ENCODE data around the gene DELE1. TPM values are rescaled to one million over a fixed set of nuclear protein-coding genes. Genes with fewer than 3 reads are reported as not detected.

Gene DELE1
- total RNA-seq, 3 donors from 2014 or later (not counting 1 experiment from before 2014, with no cell fraction given), result 106 to 125 (median 115) TPM

DNA sequence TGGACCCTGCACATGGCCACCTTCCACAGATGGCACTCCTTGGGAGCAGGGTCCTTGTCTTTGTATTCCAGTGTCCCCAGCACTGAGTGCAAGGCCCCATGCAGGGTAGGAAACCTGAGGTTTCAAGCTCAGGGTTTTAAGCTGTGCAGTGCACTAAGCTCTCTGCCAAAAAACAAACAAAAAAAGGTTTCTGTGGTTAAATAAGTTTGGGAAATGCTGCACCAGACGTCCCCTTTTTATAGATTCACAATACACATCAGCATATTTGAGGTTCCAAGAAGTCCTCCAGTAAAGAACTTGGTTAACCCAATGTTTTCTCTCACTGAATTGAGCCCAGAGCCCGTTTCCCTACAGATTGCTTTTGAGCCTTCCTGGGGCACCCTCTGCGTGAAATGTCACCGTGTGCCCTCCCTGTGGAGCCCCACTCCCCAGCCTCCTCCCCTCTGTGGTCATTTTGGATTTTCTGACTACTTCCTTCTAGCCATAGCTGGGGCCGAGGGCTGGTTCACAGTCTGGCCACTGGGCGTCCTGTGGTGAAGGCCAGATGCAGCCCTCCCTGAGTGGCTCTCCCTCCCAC, 17.1 kb downstream of the DELE1 start:
- intact Hi-C loops (cut with micrococcal nuclease), result no loop called here
- TF ChIP-seq, protein P1, sequence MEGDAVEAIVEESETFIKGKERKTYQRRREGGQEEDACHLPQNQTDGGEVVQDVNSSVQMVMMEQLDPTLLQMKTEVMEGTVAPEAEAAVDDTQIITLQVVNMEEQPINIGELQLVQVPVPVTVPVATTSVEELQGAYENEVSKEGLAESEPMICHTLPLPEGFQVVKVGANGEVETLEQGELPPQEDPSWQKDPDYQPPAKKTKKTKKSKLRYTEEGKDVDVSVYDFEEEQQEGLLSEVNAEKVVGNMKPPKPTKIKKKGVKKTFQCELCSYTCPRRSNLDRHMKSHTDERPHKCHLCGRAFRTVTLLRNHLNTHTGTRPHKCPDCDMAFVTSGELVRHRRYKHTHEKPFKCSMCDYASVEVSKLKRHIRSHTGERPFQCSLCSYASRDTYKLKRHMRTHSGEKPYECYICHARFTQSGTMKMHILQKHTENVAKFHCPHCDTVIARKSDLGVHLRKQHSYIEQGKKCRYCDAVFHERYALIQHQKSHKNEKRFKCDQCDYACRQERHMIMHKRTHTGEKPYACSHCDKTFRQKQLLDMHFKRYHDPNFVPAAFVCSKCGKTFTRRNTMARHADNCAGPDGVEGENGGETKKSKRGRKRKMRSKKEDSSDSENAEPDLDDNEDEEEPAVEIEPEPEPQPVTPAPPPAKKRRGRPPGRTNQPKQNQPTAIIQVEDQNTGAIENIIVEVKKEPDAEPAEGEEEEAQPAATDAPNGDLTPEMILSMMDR (IDR thresholded peaks at IDR 0.05), result no peak

DNA sequence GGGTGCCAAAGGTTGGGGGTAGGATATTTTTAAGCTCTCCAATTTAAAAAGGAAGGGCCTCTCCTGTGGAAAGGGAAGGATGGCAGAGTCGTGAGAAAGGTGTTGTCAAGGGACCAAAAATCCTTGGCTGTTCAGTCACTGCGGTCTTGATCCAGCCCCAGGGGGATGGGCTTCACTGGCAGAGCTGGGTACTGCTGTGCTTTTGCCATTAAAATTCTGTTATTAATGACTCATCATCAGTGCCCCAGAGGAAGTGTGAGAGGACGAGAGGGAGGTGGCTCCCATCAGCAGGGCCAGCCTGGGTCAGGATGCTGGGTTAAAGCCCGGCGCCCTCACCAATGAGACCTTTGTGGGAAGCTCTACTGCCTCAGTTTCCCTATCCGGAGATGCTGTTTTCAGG, 17.6 kb downstream of the DELE1 start:
- peak overlapping the region; percentile 80 to 89 for H3K27ac Mint-ChIP-seq
- TF ChIP-seq, protein P1 (IDR thresholded peaks at IDR 0.05), result no peak
- H3K27ac ChIP-seq (ENCODE audit: low read length), result no peak overlapping the region
- no peak overlapping the region for H3K4me3 Mint-ChIP-seq
- H3K9me3 Mint-ChIP-seq, result no peaks in the 10 kb centered on the region
- intact Hi-C loops (cut with micrococcal nuclease), result no loop called here
- ATAC-seq (peak; percentile 45 to 72 (median 50)), DNase-seq (no peak)
- no peaks in the 10 kb centered on the region for H3K27me3 ChIP-seq (ENCODE audit: control insufficient read depth, insufficient read depth, low read length)
- peaks cover 21% of the 10 kb centered on the region for H3K36me3 ChIP-seq (ENCODE audit: control insufficient read depth, insufficient read depth, low read length)
- H3K36me3 Mint-ChIP-seq, result no peaks in the 10 kb centered on the region
- H3K4me1 Mint-ChIP-seq, result peaks cover 26 to 32% of the 10 kb centered on the region in 2 donors
- no peak overlapping the region for H3K4me3 ChIP-seq (ENCODE audit: low read length)
- 78% methylated on average over 5 of the region's 6 CpGs for WGBS (ENCODE audit: insufficient coverage)
- H3K27me3 Mint-ChIP-seq (ENCODE audit: low read depth in 2 of 2), result no peaks in the 10 kb centered on the region
- peaks cover 18% of the 10 kb centered on the region for H3K4me1 ChIP-seq (ENCODE audit: control insufficient read depth, insufficient read depth, low read length)
- no peaks in the 10 kb centered on the region for H3K9me3 ChIP-seq (ENCODE audit: control insufficient read depth, insufficient read depth, low read length)

More for the DNA sequence above, 17.1 kb downstream of the DELE1 start:
- Histone ChIP-seq H3K27ac (ENCODE audit: low read length) (no peak overlapping the region), H3K27me3 (ENCODE audit: control insufficient read depth, insufficient read depth, low read length) (no peaks in the 10 kb centered on the region), H3K4me1 (ENCODE audit: control insufficient read depth, insufficient read depth, low read length) (peaks cover 18% of the 10 kb centered on the region), H3K9me3 (ENCODE audit: control insufficient read depth, insufficient read depth, low read length) (no peaks in the 10 kb centered on the region), H3K4me3 (ENCODE audit: low read length) (no peak overlapping the region), H3K36me3 (ENCODE audit: control insufficient read depth, insufficient read depth, low read length) (peaks cover 25% of the 10 kb centered on the region)
- H3K9me3 Mint-ChIP-seq, result no peaks in the 10 kb centered on the region
- ATAC-seq (peak in 2 of 3 donors; percentile 44 to 57), DNase-seq (no peak)
- no peak overlapping the region for H3K4me3 Mint-ChIP-seq
- no peaks in the 10 kb centered on the region for H3K36me3 Mint-ChIP-seq
- WGBS (ENCODE audit: insufficient coverage), result 14% methylated on average over 6 of the region's 6 CpGs
- H3K27me3 Mint-ChIP-seq (ENCODE audit: low read depth in 2 of 2), result no peaks in the 10 kb centered on the region
- H3K4me1 Mint-ChIP-seq, result peaks cover 26 to 32% of the 10 kb centered on the region in 2 donors
- H3K27ac Mint-ChIP-seq, result peak overlapping the region; percentile 80 to 89

- H3K4me3 Mint-ChIP-seq, result peak overlapping the region; percentile 14
- H3K36me3 Mint-ChIP-seq, result no peaks in the 10 kb centered on the region
- DNase-seq, result no peak
- intact Hi-C loops (cut with micrococcal nuclease), result no loop called here
- peaks cover 18% of the 10 kb centered on the region for H3K4me1 ChIP-seq (ENCODE audit: control insufficient read depth, insufficient read depth, low read length)
- no peaks in the 10 kb centered on the region for H3K27me3 Mint-ChIP-seq (ENCODE audit: low read depth in 2 of 2)
- H3K9me3 Mint-ChIP-seq, result no peaks in the 10 kb centered on the region
- TF ChIP-seq, protein P1 (IDR thresholded peaks at IDR 0.05), result no peak
- no peak overlapping the region for H3K4me3 ChIP-seq (ENCODE audit: low read length)
- WGBS (ENCODE audit: insufficient coverage), result 94% methylated on average over 6 of the region's 6 CpGs
- no peaks in the 10 kb centered on the region for H3K9me3 ChIP-seq (ENCODE audit: control insufficient read depth, insufficient read depth, low read length)
- H3K27ac Mint-ChIP-seq, result peak overlapping the region; percentile 80 to 89
- no peak overlapping the region for H3K27ac ChIP-seq (ENCODE audit: low read length)
- peaks cover 26 to 32% of the 10 kb centered on the region in 2 donors for H3K4me1 Mint-ChIP-seq
- no peaks in the 10 kb centered on the region for H3K27me3 ChIP-seq (ENCODE audit: control insufficient read depth, insufficient read depth, low read length)
- peaks cover 19% of the 10 kb centered on the region for H3K36me3 ChIP-seq (ENCODE audit: control insufficient read depth, insufficient read depth, low read length)
- peak; percentile 49 to 53 (median 50) for ATAC-seq
These were observed 18.1 kb downstream of the DELE1 start for GRCh38 chr5:141941779-141942178.

Data from natural killer cell (primary cell).